ENCODE results near the gene NGEF. TPM values are rescaled to one million over a fixed set of nuclear protein-coding genes. Genes with fewer than 3 reads are reported as not detected.
A peak's percentile ranks its signal among the peaks of the same experiment; 100 is the strongest.

NGEF gene
- total RNA-seq, 1 donor from 2014 or later: 0.53 TPM

- DNase-seq (ENCODE audit: low read depth) (no peak), FAIRE-seq (no peak)
- no peaks in the 10 kb centered on the region for H3K36me3 ChIP-seq (ENCODE audit: control insufficient read depth, insufficient read depth, low read length)
- H3K27me3 ChIP-seq (ENCODE audit: control insufficient read depth, insufficient read depth, low read length): peaks cover 2% of the 10 kb centered on the region
- no peak for TF ChIP-seq CTCF (IDR thresholded peaks at IDR 0.05; ENCODE audit: insufficient read depth, low read length, severe bottlenecking)
- H3K4me3 ChIP-seq (ENCODE audit: low read depth, low read length): no peak overlapping the region
Observed at GRCh38 chr2:233039846-233040530, 26.9 kb upstream of the NGEF start.

- no peak for DNase-seq (ENCODE audit: low read depth)
- no peak overlapping the region for H3K4me3 ChIP-seq (ENCODE audit: low read depth, low read length)
- no peaks in the 10 kb centered on the region for H3K36me3 ChIP-seq (ENCODE audit: control insufficient read depth, insufficient read depth, low read length)
- no peak for FAIRE-seq
- no peak for TF ChIP-seq CTCF (IDR thresholded peaks at IDR 0.05; ENCODE audit: insufficient read depth, low read length, severe bottlenecking)
- H3K27me3 ChIP-seq (ENCODE audit: control insufficient read depth, insufficient read depth, low read length): no peaks in the 10 kb centered on the region
Observed at GRCh38 chr2:233039212-233039845, 26.3 kb upstream of the NGEF start.

- no peaks in the 10 kb centered on the region for H3K27me3 ChIP-seq (ENCODE audit: control insufficient read depth, insufficient read depth, low read length)
- no peak overlapping the region for H3K4me3 ChIP-seq (ENCODE audit: low read depth, low read length)
- DNase-seq (ENCODE audit: low read depth) (peak; percentile 68), FAIRE-seq (no peak)
- no peaks in the 10 kb centered on the region for H3K36me3 ChIP-seq (ENCODE audit: control insufficient read depth, insufficient read depth, low read length)
- no peak for TF ChIP-seq CTCF (IDR thresholded peaks at IDR 0.05; ENCODE audit: insufficient read depth, low read length, severe bottlenecking)
Observed at GRCh38 chr2:233037078-233037477, 24.0 kb upstream of the NGEF start.

- H3K27me3 ChIP-seq (ENCODE audit: control insufficient read depth, insufficient read depth, low read length): no peaks in the 10 kb centered on the region
- FAIRE-seq (no peak), DNase-seq (ENCODE audit: low read depth) (no peak)
- no peak overlapping the region for H3K4me3 ChIP-seq (ENCODE audit: low read depth, low read length)
- TF ChIP-seq CTCF (IDR thresholded peaks at IDR 0.05; ENCODE audit: insufficient read depth, low read length, severe bottlenecking): no peak
- no peaks in the 10 kb centered on the region for H3K36me3 ChIP-seq (ENCODE audit: control insufficient read depth, insufficient read depth, low read length)
Observed at GRCh38 chr2:233036162-233036838, 23.2 kb upstream of the NGEF start.

GRCh38 chr2:233035426-233036161 lies 22.5 kb upstream of the NGEF start:
- FAIRE-seq (peak; percentile 99), DNase-seq (ENCODE audit: low read depth) (no peak)

More at GRCh38 chr2:233035426-233036161, 22.5 kb upstream of the NGEF start:
- Histone ChIP-seq H3K27me3 (ENCODE audit: control insufficient read depth, insufficient read depth, low read length) (no peaks in the 10 kb centered on the region), H3K36me3 (ENCODE audit: control insufficient read depth, insufficient read depth, low read length) (no peaks in the 10 kb centered on the region), H3K4me3 (ENCODE audit: low read depth, low read length) (no peak overlapping the region)
- TF ChIP-seq CTCF (IDR thresholded peaks at IDR 0.05; ENCODE audit: insufficient read depth, low read length, severe bottlenecking): no peak
